ENCODE measurements around the gene METTL21A.
"Not testable (repeated sequence)": the region's sequence is repeated elsewhere in the genome, so short reads cannot be mapped to it uniquely, and the experiment has no call there.

METTL21A gene

DNA sequence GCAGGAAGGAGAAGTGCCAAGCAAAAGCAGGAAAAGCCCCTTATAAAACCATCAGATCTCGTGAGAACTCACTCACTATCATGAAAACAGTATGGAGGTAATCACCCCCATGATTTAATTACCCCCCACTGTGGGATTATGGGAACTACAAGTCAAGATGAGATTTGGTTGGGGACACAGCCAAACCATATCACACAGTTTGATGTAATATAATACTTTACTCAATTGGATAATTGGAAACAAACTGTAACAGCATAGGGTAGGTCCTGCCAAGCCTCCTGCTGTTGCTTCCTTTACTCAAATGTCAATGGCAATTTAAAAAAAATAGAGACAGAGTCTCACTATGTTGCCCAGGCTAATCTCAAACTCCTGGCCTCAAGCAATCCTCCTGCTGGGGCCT is 15.5 kb upstream of the METTL21A start:
- Histone ChIP-seq H3K18ac (ENCODE audit: low read depth in 1 of 2, low read length in 2 of 2) (no peak overlapping the region), H3K27me3 (ENCODE audit: control insufficient read depth in 1 of 2, insufficient read depth in 1 of 2, low read length in 2 of 2) (peaks cover 0 to 14% of the 10 kb centered on the region in 2 experiments), H3K14ac (ENCODE audit: low read length in 2 of 2) (no peak overlapping the region), H3K9me3 (ENCODE audit: control insufficient read depth, low read length) (peaks cover 3% of the 10 kb centered on the region), H4K91ac (ENCODE audit: low read length) (no peak overlapping the region), H3K4me1 (ENCODE audit: control insufficient read depth, insufficient read depth, low read depth, low read length) (no peaks in the 10 kb centered on the region), H3K27ac (ENCODE audit: low read length, poor library complexity, severe bottlenecking) (no peak overlapping the region), H3K4ac (ENCODE audit: low read depth in 1 of 2, low read length in 2 of 2) (no peak overlapping the region), H3K36me3 (ENCODE audit: control insufficient read depth in 1 of 2, insufficient read depth in 2 of 2, low read depth in 1 of 2, low read length in 2 of 2) (no peaks in the 10 kb centered on the region), H2BK5ac (ENCODE audit: low read depth, low read length, poor library complexity, severe bottlenecking) (no peak overlapping the region), H2AK5ac (ENCODE audit: low read length, severe bottlenecking) (no peak overlapping the region), H3K9ac (ENCODE audit: low read length) (no peak overlapping the region), H3K23ac (ENCODE audit: low read length in 2 of 2) (no peak overlapping the region), H4K8ac (ENCODE audit: low read length) (no peak overlapping the region), H2BK12ac (ENCODE audit: low read length in 2 of 2) (no peak overlapping the region), H2BK15ac (ENCODE audit: low read depth, poor library complexity, severe bottlenecking) (no peak overlapping the region), H2BK120ac (ENCODE audit: low read depth, low read length) (no peak overlapping the region), H3K4me3 (ENCODE audit: insufficient read depth in 1 of 2, low read depth in 1 of 2, low read length in 2 of 2) (no peak overlapping the region), H3K79me1 (replicated peaks; ENCODE audit: low read length, poor library complexity, severe bottlenecking) (no peaks in the 10 kb centered on the region), H3K4me2 (ENCODE audit: low read length, poor library complexity, severe bottlenecking) (no peak overlapping the region), H2AFZ (ENCODE audit: low read depth, low read length) (no peak overlapping the region)
- WGBS: no CpG with 5 or more reads among the region's 1 CpG
- DNase-seq: no peak

DNA sequence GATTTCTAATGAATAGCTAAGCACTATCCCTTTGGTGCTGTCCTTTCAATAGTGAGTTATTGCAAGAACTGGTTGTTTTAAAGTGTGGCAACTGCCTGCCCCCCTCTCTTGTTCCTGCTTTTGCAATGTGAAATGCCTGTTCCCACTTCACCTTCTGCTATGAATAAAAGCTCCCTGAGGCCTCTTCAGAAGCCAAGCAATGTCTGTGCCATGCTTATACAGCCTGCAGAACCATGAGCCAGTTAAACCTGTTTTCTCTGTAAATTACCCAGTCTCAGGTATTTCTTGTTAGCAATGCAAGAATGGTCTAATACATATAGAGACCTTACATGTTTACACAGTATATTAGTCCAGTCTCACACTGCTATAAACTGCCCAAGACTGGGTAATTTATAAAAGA is 15.0 kb upstream of the METTL21A start:
- H2BK5ac ChIP-seq (ENCODE audit: low read depth, low read length, poor library complexity, severe bottlenecking): no peak overlapping the region
- no peak overlapping the region for H3K4me2 ChIP-seq (ENCODE audit: low read length, poor library complexity, severe bottlenecking)
- peaks cover 3% of the 10 kb centered on the region for H3K9me3 ChIP-seq (ENCODE audit: control insufficient read depth, low read length)
- no peak overlapping the region for H2BK12ac ChIP-seq (ENCODE audit: low read length in 2 of 2)
- H3K79me1 ChIP-seq (replicated peaks; ENCODE audit: low read length, poor library complexity, severe bottlenecking): no peaks in the 10 kb centered on the region
- no peak overlapping the region for H3K9ac ChIP-seq (ENCODE audit: low read length)
- H4K91ac ChIP-seq (ENCODE audit: low read length): no peak overlapping the region
- H2AFZ ChIP-seq (ENCODE audit: low read depth, low read length): no peak overlapping the region
- no peak overlapping the region for H3K4ac ChIP-seq (ENCODE audit: low read depth in 1 of 2, low read length in 2 of 2)
- no peak overlapping the region for H3K23ac ChIP-seq (ENCODE audit: low read length in 2 of 2)
- H2BK120ac ChIP-seq (ENCODE audit: low read depth, low read length): no peak overlapping the region
- H2AK5ac ChIP-seq (ENCODE audit: low read length, severe bottlenecking): no peak overlapping the region
- H3K4me3 ChIP-seq (ENCODE audit: insufficient read depth in 1 of 2, low read depth in 1 of 2, low read length in 2 of 2): no peak overlapping the region
- H3K27me3 ChIP-seq (ENCODE audit: control insufficient read depth in 1 of 2, insufficient read depth in 1 of 2, low read length in 2 of 2): peaks cover 0 to 14% of the 10 kb centered on the region in 2 experiments
- H4K8ac ChIP-seq (ENCODE audit: low read length): no peak overlapping the region
- H3K18ac ChIP-seq (ENCODE audit: low read depth in 1 of 2, low read length in 2 of 2): no peak overlapping the region
- H3K4me1 ChIP-seq (ENCODE audit: control insufficient read depth, insufficient read depth, low read depth, low read length): peaks cover 3% of the 10 kb centered on the region
- no peaks in the 10 kb centered on the region for H3K36me3 ChIP-seq (ENCODE audit: control insufficient read depth in 1 of 2, insufficient read depth in 2 of 2, low read depth in 1 of 2, low read length in 2 of 2)
- H3K14ac ChIP-seq (ENCODE audit: low read length in 2 of 2): no peak overlapping the region
- no peak for DNase-seq
- H2BK15ac ChIP-seq (ENCODE audit: low read depth, poor library complexity, severe bottlenecking): no peak overlapping the region
- H3K27ac ChIP-seq (ENCODE audit: low read length, poor library complexity, severe bottlenecking): no peak overlapping the region

DNA sequence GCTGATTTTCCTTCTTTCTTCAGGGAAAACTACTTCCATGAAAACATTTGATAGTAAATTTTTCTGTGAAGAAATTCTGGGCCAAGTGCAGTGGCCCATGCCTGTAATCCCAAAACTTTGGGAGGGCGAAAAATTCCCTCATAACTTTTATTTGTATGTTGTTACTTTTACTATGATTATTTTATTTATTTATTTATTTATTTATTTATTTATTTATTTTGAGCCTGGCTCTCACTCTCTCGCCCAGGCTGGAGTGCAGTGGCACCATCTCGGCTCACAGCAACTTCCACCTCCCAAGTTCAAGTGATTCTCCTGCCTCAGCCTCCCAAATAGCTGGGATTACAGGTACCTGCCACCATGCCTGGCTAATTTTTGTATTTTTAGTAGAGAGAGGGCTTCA is 14.1 kb upstream of the METTL21A start:
- not testable (repeated sequence) for H3K4ac ChIP-seq (ENCODE audit: low read depth in 1 of 2, low read length in 2 of 2); H3K4me1 ChIP-seq (ENCODE audit: control insufficient read depth, insufficient read depth, low read depth, low read length); H4K8ac ChIP-seq (ENCODE audit: low read length); H2BK5ac ChIP-seq (ENCODE audit: low read depth, low read length, poor library complexity, severe bottlenecking); H2BK120ac ChIP-seq (ENCODE audit: low read depth, low read length); H3K79me1 ChIP-seq (replicated peaks; ENCODE audit: low read length, poor library complexity, severe bottlenecking); H3K9me3 ChIP-seq (ENCODE audit: control insufficient read depth, low read length); H2AK5ac ChIP-seq (ENCODE audit: low read length, severe bottlenecking); H3K14ac ChIP-seq (ENCODE audit: low read length in 2 of 2); H3K4me2 ChIP-seq (ENCODE audit: low read length, poor library complexity, severe bottlenecking); H3K36me3 ChIP-seq (ENCODE audit: control insufficient read depth in 1 of 2, insufficient read depth in 2 of 2, low read depth in 1 of 2, low read length in 2 of 2); DNase-seq; H2AFZ ChIP-seq (ENCODE audit: low read depth, low read length); H3K4me3 ChIP-seq (ENCODE audit: insufficient read depth in 1 of 2, low read depth in 1 of 2, low read length in 2 of 2); H3K27ac ChIP-seq (ENCODE audit: low read length, poor library complexity, severe bottlenecking); H3K9ac ChIP-seq (ENCODE audit: low read length); H3K18ac ChIP-seq (ENCODE audit: low read depth in 1 of 2, low read length in 2 of 2); H4K91ac ChIP-seq (ENCODE audit: low read length); H2BK15ac ChIP-seq (ENCODE audit: low read depth, poor library complexity, severe bottlenecking); H2BK12ac ChIP-seq (ENCODE audit: low read length in 2 of 2); H3K23ac ChIP-seq (ENCODE audit: low read length in 2 of 2)
- peaks cover 0 to 14% of the 10 kb centered on the region in 2 experiments for H3K27me3 ChIP-seq (ENCODE audit: control insufficient read depth in 1 of 2, insufficient read depth in 1 of 2, low read length in 2 of 2)
- WGBS: no CpG with 5 or more reads among the region's 3 CpGs

DNA sequence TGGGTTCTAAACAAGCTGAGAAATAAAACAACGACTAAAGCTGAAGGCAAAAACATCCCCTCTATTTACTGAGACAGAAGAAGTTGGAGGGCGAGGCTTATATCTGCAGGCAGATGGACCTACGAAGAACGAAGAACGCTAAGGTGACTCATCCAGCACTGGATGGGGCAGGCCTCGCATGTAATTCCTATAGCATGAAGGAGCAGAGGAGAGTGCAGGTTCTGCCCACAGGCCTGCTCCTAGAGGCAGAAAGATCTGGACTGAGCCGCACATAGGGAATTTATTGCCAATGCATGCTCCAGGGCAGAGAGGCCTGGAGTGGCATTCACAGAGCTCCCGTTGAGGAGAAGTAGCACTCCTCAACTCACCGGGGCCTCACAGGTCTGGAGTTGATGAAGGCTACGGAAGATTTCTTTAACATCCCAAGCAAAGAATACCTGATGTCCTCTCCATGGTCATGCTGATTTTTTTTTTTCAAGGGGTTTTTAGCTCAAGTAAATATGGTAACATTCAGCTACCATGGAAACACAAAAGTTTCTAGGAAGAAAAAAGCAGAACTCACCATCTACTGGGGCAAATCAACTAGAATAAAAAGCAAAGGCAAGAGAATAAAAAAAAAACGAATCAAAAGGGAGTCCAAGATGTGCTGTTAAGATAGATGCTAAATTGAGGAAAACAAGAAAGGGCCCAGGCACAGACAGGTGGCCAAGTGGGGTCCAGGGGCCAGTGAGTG is 10.4 kb upstream of the METTL21A start:
- no peak overlapping the region for H3K27ac ChIP-seq (ENCODE audit: low read length, poor library complexity, severe bottlenecking)
- H3K9ac ChIP-seq (ENCODE audit: low read length): no peak overlapping the region
- no peak overlapping the region for H3K4me2 ChIP-seq (ENCODE audit: low read length, poor library complexity, severe bottlenecking)
- H3K9me3 ChIP-seq (ENCODE audit: control insufficient read depth, low read length): no peaks in the 10 kb centered on the region
- no peak overlapping the region for H3K14ac ChIP-seq (ENCODE audit: low read length in 2 of 2)
- H3K27me3 ChIP-seq (ENCODE audit: control insufficient read depth in 1 of 2, insufficient read depth in 1 of 2, low read length in 2 of 2): peaks cover 0 to 3% of the 10 kb centered on the region in 2 experiments
- no peak overlapping the region for H4K91ac ChIP-seq (ENCODE audit: low read length)
- H2BK5ac ChIP-seq (ENCODE audit: low read depth, low read length, poor library complexity, severe bottlenecking): no peak overlapping the region
- H3K4me3 ChIP-seq (ENCODE audit: insufficient read depth in 1 of 2, low read depth in 1 of 2, low read length in 2 of 2): no peak overlapping the region
- H3K23ac ChIP-seq (ENCODE audit: low read length in 2 of 2): no peak overlapping the region
- H3K4ac ChIP-seq (ENCODE audit: low read depth in 1 of 2, low read length in 2 of 2): no peak overlapping the region
- WGBS: 55% methylated on average over 10 of the region's 11 CpGs
- H3K4me1 ChIP-seq (ENCODE audit: control insufficient read depth, insufficient read depth, low read depth, low read length): peaks cover 7% of the 10 kb centered on the region
- H2BK15ac ChIP-seq (ENCODE audit: low read depth, poor library complexity, severe bottlenecking): no peak overlapping the region
- H3K18ac ChIP-seq (ENCODE audit: low read depth in 1 of 2, low read length in 2 of 2): no peak overlapping the region
- H4K8ac ChIP-seq (ENCODE audit: low read length): no peak overlapping the region
- no peak overlapping the region for H2AK5ac ChIP-seq (ENCODE audit: low read length, severe bottlenecking)
- H2BK120ac ChIP-seq (ENCODE audit: low read depth, low read length): no peak overlapping the region
- H2BK12ac ChIP-seq (ENCODE audit: low read length in 2 of 2): no peak overlapping the region
- no peaks in the 10 kb centered on the region for H3K36me3 ChIP-seq (ENCODE audit: control insufficient read depth in 1 of 2, insufficient read depth in 2 of 2, low read depth in 1 of 2, low read length in 2 of 2)
- DNase-seq: peak; percentile 70
- H3K79me1 ChIP-seq (replicated peaks; ENCODE audit: low read length, poor library complexity, severe bottlenecking): no peaks in the 10 kb centered on the region
- no peak overlapping the region for H2AFZ ChIP-seq (ENCODE audit: low read depth, low read length)
